Measurements from ENCODE around the gene PKM. TPM values are rescaled to one million over a fixed set of nuclear protein-coding genes. Genes with fewer than 3 reads are reported as not detected.

Gene PKM
- total and polyA plus RNA-seq, 9 of the 15 experiments (the other 6 are each of a cell fraction or from before 2014, with no cell fraction given) = 140 to 825 (median 383) TPM

DNA sequence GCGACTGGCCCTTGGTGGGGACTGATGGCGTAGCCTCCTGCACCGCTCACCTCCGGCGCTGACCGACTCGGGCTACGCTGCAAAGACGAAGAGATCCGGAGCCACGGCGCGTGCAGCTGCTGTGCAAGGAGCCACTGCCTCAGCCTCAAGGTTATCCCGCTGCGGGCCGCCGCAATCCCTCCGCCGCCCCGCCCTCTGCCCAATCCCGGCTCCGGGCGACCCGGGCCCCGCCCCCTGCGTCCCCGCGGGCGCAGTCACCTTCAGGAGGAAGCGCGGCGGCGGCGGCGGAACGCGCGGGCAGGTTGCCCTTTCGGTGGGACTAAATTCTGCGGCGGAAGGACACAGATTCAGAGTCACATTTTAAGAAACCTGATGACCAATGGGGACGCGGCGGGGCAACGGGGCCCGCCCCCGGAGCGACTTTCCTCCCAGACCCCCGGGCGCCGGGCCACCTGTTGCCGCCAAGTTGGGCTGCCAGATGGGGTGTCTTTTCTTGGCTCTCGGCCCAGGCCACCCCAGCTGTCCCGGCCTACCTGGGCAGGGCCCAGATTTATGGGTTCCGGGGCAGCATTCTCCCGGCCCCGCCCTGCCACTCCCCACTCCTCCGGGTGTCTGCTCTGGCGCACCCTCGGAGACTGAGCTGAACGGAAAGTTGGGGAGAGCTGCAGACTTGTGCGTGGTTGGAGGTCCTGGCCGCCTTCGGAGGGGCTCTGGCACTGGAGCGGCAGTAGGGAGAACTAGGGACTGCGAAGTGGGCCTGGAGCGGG, at the start of gene PKM (continued):
- TF ChIP-seq, protein P1, sequence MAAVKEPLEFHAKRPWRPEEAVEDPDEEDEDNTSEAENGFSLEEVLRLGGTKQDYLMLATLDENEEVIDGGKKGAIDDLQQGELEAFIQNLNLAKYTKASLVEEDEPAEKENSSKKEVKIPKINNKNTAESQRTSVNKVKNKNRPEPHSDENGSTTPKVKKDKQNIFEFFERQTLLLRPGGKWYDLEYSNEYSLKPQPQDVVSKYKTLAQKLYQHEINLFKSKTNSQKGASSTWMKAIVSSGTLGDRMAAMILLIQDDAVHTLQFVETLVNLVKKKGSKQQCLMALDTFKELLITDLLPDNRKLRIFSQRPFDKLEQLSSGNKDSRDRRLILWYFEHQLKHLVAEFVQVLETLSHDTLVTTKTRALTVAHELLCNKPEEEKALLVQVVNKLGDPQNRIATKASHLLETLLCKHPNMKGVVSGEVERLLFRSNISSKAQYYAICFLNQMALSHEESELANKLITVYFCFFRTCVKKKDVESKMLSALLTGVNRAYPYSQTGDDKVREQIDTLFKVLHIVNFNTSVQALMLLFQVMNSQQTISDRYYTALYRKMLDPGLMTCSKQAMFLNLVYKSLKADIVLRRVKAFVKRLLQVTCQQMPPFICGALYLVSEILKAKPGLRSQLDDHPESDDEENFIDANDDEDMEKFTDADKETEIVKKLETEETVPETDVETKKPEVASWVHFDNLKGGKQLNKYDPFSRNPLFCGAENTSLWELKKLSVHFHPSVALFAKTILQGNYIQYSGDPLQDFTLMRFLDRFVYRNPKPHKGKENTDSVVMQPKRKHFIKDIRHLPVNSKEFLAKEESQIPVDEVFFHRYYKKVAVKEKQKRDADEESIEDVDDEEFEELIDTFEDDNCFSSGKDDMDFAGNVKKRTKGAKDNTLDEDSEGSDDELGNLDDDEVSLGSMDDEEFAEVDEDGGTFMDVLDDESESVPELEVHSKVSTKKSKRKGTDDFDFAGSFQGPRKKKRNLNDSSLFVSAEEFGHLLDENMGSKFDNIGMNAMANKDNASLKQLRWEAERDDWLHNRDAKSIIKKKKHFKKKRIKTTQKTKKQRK (IDR thresholded peaks at IDR 0.05; ENCODE audit: borderline replicate concordance, low read depth, low read length) = no peak
- no peak for TF ChIP-seq ZNF239 (CRISPR knock-in tag; IDR thresholded peaks at IDR 0.05)
- TF ChIP-seq ZSCAN29 (IDR thresholded peaks at IDR 0.05) = peak; percentile 71
- TF ChIP-seq CBFA2T2 (conservative IDR thresholded peaks at IDR 0.05) = no peak; the same call in 1 of the 2 replicates
- TF ChIP-seq IFI16 (CRISPR knock-in tag; IDR thresholded peaks at IDR 0.05) = no peak
- no peak for TF ChIP-seq ARID2 (IDR thresholded peaks at IDR 0.05)
- no peak for TF ChIP-seq ELF4 (CRISPR knock-in tag; IDR thresholded peaks at IDR 0.05)
- TF ChIP-seq POLR2A (conservative IDR thresholded peaks at IDR 0.05) = peak; percentile 93
- no peak for TF ChIP-seq TBL1XR1 (IDR thresholded peaks at IDR 0.05; ENCODE audit: low read length in 2 of 2)
- peak in 1 of 2 experiments; percentile 79; a peak in 1 of 4 replicates for TF ChIP-seq RCOR1 (IDR thresholded peaks at IDR 0.05; ENCODE audit: borderline replicate concordance in 1 of 2, low read depth in 2 of 2, low read length in 2 of 2)
- TF ChIP-seq ZBTB17 (CRISPR knock-in tag; IDR thresholded peaks at IDR 0.05) = no peak
- TF ChIP-seq BCLAF1 (IDR thresholded peaks at IDR 0.05; ENCODE audit: borderline replicate concordance in 1 of 2, control insufficient read depth in 1 of 2, low read depth in 2 of 2, low read length in 1 of 2) = no peak
- TF ChIP-seq ZNF133 (CRISPR knock-in tag; IDR thresholded peaks at IDR 0.05) = no peak
- TF ChIP-seq GABPB1 (CRISPR knock-in tag; IDR thresholded peaks at IDR 0.05) = no peak
- TF ChIP-seq, protein P2, sequence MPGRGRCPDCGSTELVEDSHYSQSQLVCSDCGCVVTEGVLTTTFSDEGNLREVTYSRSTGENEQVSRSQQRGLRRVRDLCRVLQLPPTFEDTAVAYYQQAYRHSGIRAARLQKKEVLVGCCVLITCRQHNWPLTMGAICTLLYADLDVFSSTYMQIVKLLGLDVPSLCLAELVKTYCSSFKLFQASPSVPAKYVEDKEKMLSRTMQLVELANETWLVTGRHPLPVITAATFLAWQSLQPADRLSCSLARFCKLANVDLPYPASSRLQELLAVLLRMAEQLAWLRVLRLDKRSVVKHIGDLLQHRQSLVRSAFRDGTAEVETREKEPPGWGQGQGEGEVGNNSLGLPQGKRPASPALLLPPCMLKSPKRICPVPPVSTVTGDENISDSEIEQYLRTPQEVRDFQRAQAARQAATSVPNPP (IDR thresholded peaks at IDR 0.05; ENCODE audit: borderline replicate concordance, insufficient read depth, insufficient read length) = no peak
- TF ChIP-seq HOXB6 (CRISPR knock-in tag; IDR thresholded peaks at IDR 0.05; ENCODE audit: borderline replicate concordance) = no peak
- TF ChIP-seq ZNF561 (CRISPR knock-in tag; conservative IDR thresholded peaks at IDR 0.05) = no peak
